ENCODE data around the gene AATF. TPM values are rescaled to one million over a fixed set of nuclear protein-coding genes. Genes with fewer than 3 reads are reported as not detected.

Gene AATF
- total and polyA plus RNA-seq, 2 of the 8 experiments (the other 6 are each of a cell fraction or from before 2014, with no cell fraction given): 20.1 to 62.8 TPM

DNA sequence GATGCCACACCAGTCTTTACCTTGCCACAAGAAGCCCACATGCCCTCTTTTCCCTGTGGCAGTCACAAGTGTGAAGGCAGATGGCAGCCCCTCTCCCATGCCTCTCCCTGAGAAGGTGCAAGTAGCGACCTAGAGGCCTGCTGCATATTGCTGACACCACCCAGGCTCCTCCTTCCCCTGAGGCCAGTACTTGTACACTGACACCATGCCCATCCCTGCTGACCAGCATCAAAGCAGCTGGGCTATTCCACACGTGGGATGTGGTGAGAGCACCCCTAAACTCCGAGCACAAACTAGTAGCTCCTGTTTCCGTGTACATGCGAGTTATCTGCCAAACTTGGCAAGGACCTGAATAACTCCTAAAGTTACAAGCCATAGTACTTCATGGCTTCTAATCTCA, 149.4 kb downstream of the AATF start:
- no peak overlapping the region for H3K4me3 ChIP-seq (ENCODE audit: extremely low read depth in 1 of 4, insufficient read depth in 2 of 4, low read depth in 3 of 4, low read length in 4 of 4)
- peaks cover 22 to 43% (median 28%) of the 10 kb centered on the region in 4 experiments; a peak in 7 of 8 replicates for H3K36me3 ChIP-seq (ENCODE audit: control insufficient read depth in 2 of 4, insufficient read depth in 4 of 4, low read length in 3 of 4)
- no peaks in the 10 kb centered on the region for H3K27me3 ChIP-seq (replicated peaks in 1 of 4; ENCODE audit: control insufficient read depth in 3 of 4, extremely low read depth in 1 of 4, insufficient read depth in 3 of 4, low read length in 3 of 4)
- no peak overlapping the region for H2BK120ac ChIP-seq (replicated peaks; ENCODE audit: low read depth, low read length)
- H3K79me2 ChIP-seq (ENCODE audit: control insufficient read depth in 1 of 2, insufficient read depth in 2 of 2, low read length in 2 of 2): no peaks in the 10 kb centered on the region
- TF ChIP-seq HDAC2 (IDR thresholded peaks at IDR 0.05; ENCODE audit: borderline replicate concordance in 1 of 2, low read depth in 2 of 2, low read length in 2 of 2) (no peak), CBX5 (IDR thresholded peaks at IDR 0.05; ENCODE audit: low read depth, low read length) (no peak), BACH1 (IDR thresholded peaks at IDR 0.05; ENCODE audit: low read length) (no peak), EP300 (IDR thresholded peaks at IDR 0.05; ENCODE audit: borderline replicate concordance in 1 of 2, low read depth in 2 of 2, low read length in 2 of 2) (no peak), SRF (IDR thresholded peaks at IDR 0.05; ENCODE audit: low read depth, low read length) (no peak), POLR2AphosphoS5 (IDR thresholded peaks at IDR 0.05; ENCODE audit: low read depth, low read length) (no peak), SIN3A (conservative IDR thresholded peaks at IDR 0.05 in 1 of 2, IDR thresholded peaks at IDR 0.05 in 1 of 2; ENCODE audit: low read depth in 1 of 2, low read length in 2 of 2) (no peak), SUZ12 (IDR thresholded peaks at IDR 0.05; ENCODE audit: low read length) (no peak), CHD1 (IDR thresholded peaks at IDR 0.05; ENCODE audit: low read depth, low read length) (no peak)
- TF ChIP-seq, protein P1, sequence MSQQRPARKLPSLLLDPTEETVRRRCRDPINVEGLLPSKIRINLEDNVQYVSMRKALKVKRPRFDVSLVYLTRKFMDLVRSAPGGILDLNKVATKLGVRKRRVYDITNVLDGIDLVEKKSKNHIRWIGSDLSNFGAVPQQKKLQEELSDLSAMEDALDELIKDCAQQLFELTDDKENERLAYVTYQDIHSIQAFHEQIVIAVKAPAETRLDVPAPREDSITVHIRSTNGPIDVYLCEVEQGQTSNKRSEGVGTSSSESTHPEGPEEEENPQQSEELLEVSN (IDR thresholded peaks at IDR 0.05): no peak
- WGBS, 2 experiments (ENCODE audit: extremely low coverage in 1 of 2, insufficient coverage in 1 of 2, insufficient read length in 1 of 2, insufficient replicate concordance in 2 of 2, low coverage in 1 of 2, low lambda C conversion rate in 2 of 2, missing lambda C conversion rate in 1 of 2): 93% methylated on average over 5 of the region's 5 CpGs; no CpG with 5 or more reads in 1 of the 2 experiments
- H2AFZ ChIP-seq (ENCODE audit: low read length): no peak overlapping the region
- no peak for FAIRE-seq
- H4K91ac ChIP-seq (replicated peaks; ENCODE audit: insufficient read length, low read length): no peak overlapping the region
- H3K4ac ChIP-seq (replicated peaks; ENCODE audit: insufficient read length, low read depth, low read length): no peak overlapping the region
- 0 out of 2 replicates have a peak, but pooled peaks cover 2% of the 10 kb centered on the region for H3K79me1 ChIP-seq (ENCODE audit: low read depth, low read length)
- peak overlapping the region; percentile 22; the same call in 1 of the 2 replicates for H4K8ac ChIP-seq (ENCODE audit: extremely low read depth, insufficient read depth, low read length)
- no peak overlapping the region for H3K9ac ChIP-seq (replicated peaks in 1 of 4; ENCODE audit: extremely low read depth in 1 of 4, low read depth in 3 of 4, low read length in 3 of 4)
- no peak for DNase-seq (ENCODE audit: low read depth in 1 of 2, low spot score in 2 of 2)
- H3K4me1 ChIP-seq (replicated peaks in 1 of 4; ENCODE audit: control insufficient read depth in 3 of 4, insufficient read depth in 4 of 4, low read length in 3 of 4): peaks cover 3 to 7% (median 4%) of the 10 kb centered on the region in 4 experiments; a peak in 5 of 7 replicates
- no peak overlapping the region for H4K5ac ChIP-seq (ENCODE audit: insufficient read length, low read depth, low read length)
- no peak overlapping the region for H2AK5ac ChIP-seq (ENCODE audit: low read depth, low read length)
- H2BK12ac ChIP-seq (ENCODE audit: low read depth, low read length): no peak overlapping the region
- H3K27ac ChIP-seq (ENCODE audit: low read depth, low read length): no peak overlapping the region
- H3K23me2 ChIP-seq (ENCODE audit: low read depth, low read length): peaks cover 1% of the 10 kb centered on the region; the same call in 1 of the 2 replicates
- H3K4me2 ChIP-seq (ENCODE audit: insufficient read depth in 1 of 2, low read depth in 2 of 2, low read length in 2 of 2): no peak overlapping the region
- no peak overlapping the region for H3K18ac ChIP-seq (ENCODE audit: extremely low read depth, low read length)
- no peak overlapping the region for H3K23ac ChIP-seq (ENCODE audit: insufficient read length)
- H3K14ac ChIP-seq (ENCODE audit: insufficient read length): no peak overlapping the region
- no peak overlapping the region for H2BK15ac ChIP-seq (ENCODE audit: low read length)
- no peak overlapping the region for H3K56ac ChIP-seq (replicated peaks; ENCODE audit: insufficient read length, low read depth, low read length)
- H3K9me3 ChIP-seq (ENCODE audit: insufficient read depth in 2 of 2, low read depth in 1 of 2, low read length in 1 of 2): no peaks in the 10 kb centered on the region
- ChIA-PET POLR2A (ENCODE audit: partially characterized antibody) (interaction anchor here (1.3 to 2.5 kb wide), 4 partner anchors 8 to 15 kb away, joined by 4 to 12 read pairs (median 4); no protein-coding TSS in a partner anchor), CTCF (ENCODE audit: partially characterized antibody) (interaction anchor here (0.6 to 1.5 kb wide), 5 partner anchors 8 to 126 kb away, joined by 3 to 4 read pairs (median 4); no protein-coding TSS in a partner anchor)
- peak overlapping the region; percentile 9; the same call in 1 of the 2 replicates for H2BK5ac ChIP-seq (ENCODE audit: low read depth, low read length)
- H2BK20ac ChIP-seq (ENCODE audit: low read length): no peak overlapping the region
- no peaks in the 10 kb centered on the region for H4K20me1 ChIP-seq (replicated peaks in 1 of 2; ENCODE audit: control insufficient read depth in 1 of 2, insufficient read depth in 2 of 2, low read length in 2 of 2)

Measured in H1 (cell line).